ENCODE data around the gene ZSWIM4. TPM values are rescaled to one million over a fixed set of nuclear protein-coding genes. Genes with fewer than 3 reads are reported as not detected.

The ZSWIM4 gene
- total and polyA plus RNA-seq, 2 of the 13 experiments (the other 11 are each of a cell fraction or from before 2014, with no cell fraction given): 0.33 to 0.86 TPM

- TF ChIP-seq DZIP1 (CRISPR knock-in tag; IDR thresholded peaks at IDR 0.05) (no peak), NKX3-1 (CRISPR knock-in tag; IDR thresholded peaks at IDR 0.05) (no peak), SMC3 (IDR thresholded peaks at IDR 0.05; ENCODE audit: low read length) (no peak), THRA (CRISPR knock-in tag; IDR thresholded peaks at IDR 0.05; ENCODE audit: borderline replicate concordance) (no peak), TFDP1 (CRISPR knock-in tag; IDR thresholded peaks at IDR 0.05; ENCODE audit: borderline replicate concordance) (no peak), ZNF205 (CRISPR knock-in tag; IDR thresholded peaks at IDR 0.05) (no peak), MNT (IDR thresholded peaks at IDR 0.05) (0 out of 2 replicates have a peak, but pooled peaks have one; percentile 27), ASH2L (IDR thresholded peaks at IDR 0.05; ENCODE audit: insufficient read length, low read depth, low read length) (peak; percentile 59), ZNF746 (CRISPR knock-in tag; IDR thresholded peaks at IDR 0.05) (no peak), ZFP36 (IDR thresholded peaks at IDR 0.05; ENCODE audit: borderline replicate concordance, low read depth, low read length, partially characterized antibody) (no peak), FOXK1 (CRISPR knock-in tag; IDR thresholded peaks at IDR 0.05; ENCODE audit: borderline replicate concordance, low read depth) (peak; percentile 67; the same call in 1 of the 2 replicates), ZNF646 (CRISPR knock-in tag; IDR thresholded peaks at IDR 0.05) (no peak), TERF1 (CRISPR knock-in tag; IDR thresholded peaks at IDR 0.05) (no peak)
These were observed 29.7 kb upstream of the ZSWIM4 start (continued) for GRCh38 chr19:13765395-13766094.
